A673 (cell line): ENCODE data around the gene TIGD3. TPM values are rescaled to one million over a fixed set of nuclear protein-coding genes. Genes with fewer than 3 reads are reported as not detected.
A peak's percentile ranks its signal among the peaks of the same experiment; 100 is the strongest.

Experiments
- BruUV-seq: library from RNA; stranded (reverse); fragments of 400-500 nt; replicated peaks from 2 replicates; lab custom pipeline; 2021; lab: Mats Ljungman, UMichigan
- CTCF ChIA-PET: fragments of 300-600 bp; sonication (Branson Sonifier 250); formaldehyde crosslinking; loops from one replicate; lab custom pipeline; 2022; ENCODE audit warnings: antibody characterized with exemption; lab: Charles Lee
- POLR2A ChIA-PET: fragments of 300-600 bp; sonication (Branson Sonifier 250); formaldehyde crosslinking; loops from one replicate; lab custom pipeline; 2022; ENCODE audit warnings: antibody characterized with exemption; ENCODE audit not compliant: low non-redundant PET; lab: Charles Lee
- DNase-seq: peaks from one replicate; pipeline ENCODE4 v3.0.0-alpha.2; 2015; ENCODE audit warnings: low spot score
- H3K27ac ChIP-seq: fragments of 200-600 bp; sonication (generic); 2 replicates; pipeline ENCODE4 v1.5.1; 2016; ENCODE audit warnings: mixed run types, low read depth, mild to moderate bottlenecking, mixed read lengths, antibody characterized with exemption, low read length; ENCODE audit not compliant: poor library complexity, severe bottlenecking
- H3K27me3 ChIP-seq: fragments of 200-600 bp; sonication (generic); replicated peaks from 2 replicates; pipeline ENCODE4 v1.6.1; 2017; ENCODE audit warnings: mixed run types, low read depth, mild to moderate bottlenecking, mixed read lengths, antibody characterized with exemption, low read length; ENCODE audit not compliant: insufficient read depth, poor library complexity
- H3K36me3 ChIP-seq: fragments of 200-600 bp; sonication (generic); 2 replicates; pipeline ENCODE4 v1.6.1; 2016; ENCODE audit warnings: mixed run types, mild to moderate bottlenecking, mixed read lengths, antibody characterized with exemption, low read length; ENCODE audit not compliant: insufficient read depth, poor library complexity, severe bottlenecking
- H3K4me1 ChIP-seq: fragments of 200-600 bp; sonication (generic); 2 replicates; pipeline ENCODE4 v1.6.1; 2017; ENCODE audit warnings: mixed run types, mild to moderate bottlenecking, mixed read lengths, antibody characterized with exemption, low read length; ENCODE audit not compliant: insufficient read depth, poor library complexity, severe bottlenecking
- H3K4me3 ChIP-seq: fragments of 200-600 bp; sonication (generic); 2 replicates; pipeline ENCODE4 v1.5.1; 2016; ENCODE audit warnings: low read depth, mixed run types, mild to moderate bottlenecking, mixed read lengths, low read length; ENCODE audit not compliant: poor library complexity, severe bottlenecking
- H3K9me3 ChIP-seq: fragments of 200-600 bp; sonication (generic); 2 replicates; pipeline ENCODE4 v1.6.1; 2016; ENCODE audit warnings: mixed run types, low read depth, mild to moderate bottlenecking, mixed read lengths, antibody characterized with exemption, low read length; ENCODE audit not compliant: poor library complexity, severe bottlenecking
- CTCF ChIP-seq: fragments of 300-800, 200-600 bp; sonication (generic); conservative IDR thresholded peaks from 2 replicates; pipeline ENCODE4 v1.5.1; 2017; ENCODE audit warnings: low read depth, mild to moderate bottlenecking, antibody characterized with exemption, low read length, moderate library complexity, mixed read lengths
- EZH2 ChIP-seq: fragments of 200-600 bp; sonication (generic); IDR thresholded peaks from 2 replicates; pipeline ENCODE4 v1.6.1; 2017; ENCODE audit warnings: borderline replicate concordance, low read depth, mild to moderate bottlenecking, mixed read lengths, antibody characterized with exemption, low read length; ENCODE audit not compliant: poor library complexity, severe bottlenecking
- intact Hi-C: fragments of 100-400 bp; cut with micrococcal nuclease; formaldehyde crosslinking; loops from one replicate; pipeline ENCODE4 v1.10.0; 2022; ENCODE audit not compliant: unreplicated experiment
- total RNA-seq: library from RNA; stranded (reverse); gene quantifications from 2 replicates; pipeline ENCODE4 v1.2.3, GENCODE V29; 2021

The TIGD3 gene
- total RNA-seq, 1 experiment from 2014 or later: 2.3 TPM

- H3K9me3 ChIP-seq: no peaks in the 10 kb centered on the region
- TF ChIP-seq EZH2 (no peak), CTCF (no peak)
- peak overlapping the region; percentile 94 for H3K27ac ChIP-seq
- no TSS peak for BruUV-seq
- no peaks in the 10 kb centered on the region for H3K27me3 ChIP-seq
- DNase-seq: peak; percentile 56
- H3K36me3 ChIP-seq: no peaks in the 10 kb centered on the region
- ChIA-PET CTCF (no interaction called here), POLR2A (interaction anchor here (0.6 kb wide), 1 partner anchor 108 kb away, joined by 4 read pairs; no protein-coding TSS in a partner anchor)
- peaks cover 57% of the 10 kb centered on the region for H3K4me1 ChIP-seq
- intact Hi-C loops: loop anchor here (5.0 kb wide), 3 partner anchors 33 to 188 kb away; partner anchors contain the start of genes FAM89B and ZNRD2
- no peak overlapping the region for H3K4me3 ChIP-seq
Observed at GRCh38 chr11:65384301-65384889, 29.8 kb downstream of the TIGD3 start.

GRCh38 chr11:65386307-65387140, 32.0 kb downstream of the TIGD3 start, which contains the start of gene FRMD8:
Gene FRMD8, plus strand, starts transcription at chr11:65386637. Its CDS starts 400 bp downstream, at chr11:65387037.
- TSS peak; percentile 63 for BruUV-seq
- ChIA-PET CTCF (interaction anchor here (0.6 kb wide), 2 partner anchors 11 to 122 kb away, joined by 3 to 10 read pairs; no protein-coding TSS in a partner anchor), POLR2A (interaction anchor here (0.6 to 1.0 kb wide), 2 partner anchors 105 to 111 kb away, joined by 3 to 10 read pairs; no protein-coding TSS in a partner anchor)
- TF ChIP-seq CTCF (no peak), EZH2 (no peak)
- Histone ChIP-seq H3K9me3 (no peaks in the 10 kb centered on the region), H3K27ac (peak within 1 kb of the TSS; percentile 94), H3K4me3 (peak within 1 kb of the TSS; percentile 68), H3K4me1 (peaks cover 75% of the 10 kb centered on the region), H3K36me3 (peaks cover under 1% of the 10 kb centered on the region), H3K27me3 (no peaks in the 10 kb centered on the region)
- intact Hi-C loops: no loop called here
- peak; percentile 90 for DNase-seq

GRCh38 chr11:65388731-65389130, 34.2 kb downstream of the TIGD3 start:
- BruUV-seq: no TSS peak
- Histone ChIP-seq H3K36me3 (peaks cover 6% of the 10 kb centered on the region), H3K27ac (peak overlapping the region; percentile 89), H3K9me3 (no peaks in the 10 kb centered on the region), H3K27me3 (no peaks in the 10 kb centered on the region), H3K4me1 (peaks cover 54% of the 10 kb centered on the region), H3K4me3 (peak overlapping the region; percentile 19)
- intact Hi-C loops: no loop called here
- no peak for TF ChIP-seq EZH2
- no peak for TF ChIP-seq CTCF
- no peak for DNase-seq
- ChIA-PET CTCF (no interaction called here), POLR2A (interaction anchor here (0.5 to 0.6 kb wide), 2 partner anchors 31 to 56 kb away, joined by 4 to 5 read pairs; no protein-coding TSS in a partner anchor)
